Activated CD8-positive, alpha-beta memory T cell treated with anti-CD3 and anti-CD28 coated beads for 1 hour (primary cell): ENCODE results near the gene POLR1F.

Experiments used
- DNase-seq, 2 donors: peaks; one replicate each; pipeline ENCODE4 v3.0.0-alpha.2; 2020; ENCODE audit warnings: low read depth in 1 of 2; ENCODE audit errors: extremely low read depth in 1 of 2

POLR1F gene

GRCh38 chr7:19675816-19676215 is 33.0 kb downstream of the POLR1F start:
- no peak for DNase-seq

GRCh38 chr7:19674266-19674960 is 34.4 kb downstream of the POLR1F start:
- no peak for DNase-seq

- no peak for DNase-seq
These were observed 38.0 kb downstream of the POLR1F start for GRCh38 chr7:19670806-19671205.

GRCh38 chr7:19665399-19666008 is 43.3 kb downstream of the POLR1F start:
- no peak for DNase-seq

- DNase-seq: no peak
These were observed 44.9 kb downstream of the POLR1F start for GRCh38 chr7:19663816-19664462.

GRCh38 chr7:19648791-19649190 is 60.0 kb downstream of the POLR1F start:
- DNase-seq: no peak
